Dorsolateral prefrontal cortex (tissue), 118 donors: ENCODE results near the gene ADAMTSL4. TPM values are rescaled to one million over a fixed set of nuclear protein-coding genes. Genes with fewer than 3 reads are reported as not detected.

ENCODE experiments used
- microRNA-seq, 43 experiments: library from miRNA; unstranded; fragments of <30 nt; microRNA quantifications; one replicate each; pipeline ENCODE4 v1.2.0, GENCODE V29; 2022
- total RNA-seq, 120 experiments: library from RNA; stranded (reverse); gene quantifications; one replicate each; pipeline versions ENCODE4 v1.2.3 to v1.2.4, GENCODE V29; 2022

ADAMTSL4 gene
- total RNA-seq, 120 experiments from 2014 or later = 0.25 to 8.0 (median 1.9) TPM

Small RNA genes within 50 kb of the gene (microRNA-seq; reads per million reads assigned to microRNA genes)
- gene MIR4257 = 0 reads per million in 43 experiments

Other genes starting within 250 kb of the ADAMTSL4 start
- gene PRPF3, start 227.9 kb upstream of the ADAMTSL4 start, total RNA-seq = 100 to 1,000 TPM in 1 of 120 experiments, 10 to 100 TPM in 119; 45.0 to 101 (median 71.8) TPM
- 10 to 100 TPM; 37.9 to 58.4 (median 48.0) TPM for gene RPRD2, start 185.3 kb upstream of the ADAMTSL4 start, total RNA-seq
- 10 to 100 TPM; 30.3 to 63.1 (median 45.8) TPM for gene TARS2, start 62.0 kb upstream of the ADAMTSL4 start, total RNA-seq
- gene ECM1, start 41.3 kb upstream of the ADAMTSL4 start, total RNA-seq = 10 to 100 TPM in 117 of 120 experiments, 1 to 10 TPM in 3; 6.8 to 31.3 (median 17.2) TPM
- 1 to 10 TPM in 111 of 120 experiments, under 1 TPM in 1, not detected in 8; 0.99 to 5.8 (median 2.4) TPM for gene FALEC, start 33.7 kb upstream of the ADAMTSL4 start, total RNA-seq
- gene MCL1, start 30.2 kb downstream of the ADAMTSL4 start, total RNA-seq = 100 to 1,000 TPM in 19 of 120 experiments, 10 to 100 TPM in 101; 43.4 to 130 (median 70.6) TPM
- gene ENSA, start 80.2 kb downstream of the ADAMTSL4 start, total RNA-seq = 100 to 1,000 TPM; 155 to 380 (median 257) TPM
- gene GOLPH3L, start 147.7 kb downstream of the ADAMTSL4 start, total RNA-seq = 10 to 100 TPM; 11.4 to 39.5 (median 25.0) TPM
- gene HORMAD1, start 171.5 kb downstream of the ADAMTSL4 start, total RNA-seq = 1 to 10 TPM in 32 of 120 experiments, under 1 TPM in 44, not detected in 44; 0.40 to 3.7 (median 0.94) TPM
- 10 to 100 TPM in 97 of 120 experiments, 1 to 10 TPM in 23; 5.5 to 53.6 (median 14.7) TPM for gene CTSS, start 216.4 kb downstream of the ADAMTSL4 start, total RNA-seq